ENCODE measurements around the gene CFL2.

DNA sequence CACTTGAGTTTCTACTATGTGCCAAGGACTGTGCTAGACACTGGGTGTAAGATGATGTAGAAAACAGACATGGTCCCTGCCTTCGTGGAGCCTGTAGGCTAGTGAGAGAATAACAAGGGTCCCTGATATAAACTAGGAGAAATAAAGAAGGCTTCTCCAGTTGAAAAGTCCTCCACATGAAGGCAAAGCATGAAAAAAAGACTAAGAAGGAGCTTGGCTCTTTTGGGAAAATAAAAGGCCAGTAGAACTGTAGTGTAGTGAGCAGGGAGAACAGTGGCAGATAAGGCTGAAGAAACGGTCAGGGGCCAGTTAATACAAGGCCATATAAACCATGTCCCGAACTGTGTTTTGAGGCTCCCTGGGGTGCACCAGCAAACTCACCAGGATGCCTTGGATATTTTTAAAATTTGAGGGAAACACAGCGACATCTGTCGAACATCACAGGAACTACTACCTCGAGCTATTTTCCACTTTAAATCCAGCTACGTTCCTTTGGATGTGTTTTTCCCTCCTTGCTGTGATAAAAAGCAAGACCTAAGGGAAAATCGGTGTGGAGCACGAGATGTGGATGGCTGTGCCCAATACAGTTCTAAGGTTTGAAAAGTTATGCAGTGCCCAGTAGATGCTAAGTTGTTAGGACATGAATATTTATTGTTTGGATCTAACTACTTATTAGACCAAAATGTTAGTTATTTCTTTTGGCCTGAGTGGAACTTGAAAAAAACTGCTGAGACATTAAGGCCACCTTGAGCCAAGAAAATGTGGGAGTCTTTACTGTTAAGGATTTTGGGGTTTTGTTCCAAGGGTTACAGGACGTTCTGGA, 8.5 kb upstream of the CFL2 start:
- TF ChIP-seq, protein P1, sequence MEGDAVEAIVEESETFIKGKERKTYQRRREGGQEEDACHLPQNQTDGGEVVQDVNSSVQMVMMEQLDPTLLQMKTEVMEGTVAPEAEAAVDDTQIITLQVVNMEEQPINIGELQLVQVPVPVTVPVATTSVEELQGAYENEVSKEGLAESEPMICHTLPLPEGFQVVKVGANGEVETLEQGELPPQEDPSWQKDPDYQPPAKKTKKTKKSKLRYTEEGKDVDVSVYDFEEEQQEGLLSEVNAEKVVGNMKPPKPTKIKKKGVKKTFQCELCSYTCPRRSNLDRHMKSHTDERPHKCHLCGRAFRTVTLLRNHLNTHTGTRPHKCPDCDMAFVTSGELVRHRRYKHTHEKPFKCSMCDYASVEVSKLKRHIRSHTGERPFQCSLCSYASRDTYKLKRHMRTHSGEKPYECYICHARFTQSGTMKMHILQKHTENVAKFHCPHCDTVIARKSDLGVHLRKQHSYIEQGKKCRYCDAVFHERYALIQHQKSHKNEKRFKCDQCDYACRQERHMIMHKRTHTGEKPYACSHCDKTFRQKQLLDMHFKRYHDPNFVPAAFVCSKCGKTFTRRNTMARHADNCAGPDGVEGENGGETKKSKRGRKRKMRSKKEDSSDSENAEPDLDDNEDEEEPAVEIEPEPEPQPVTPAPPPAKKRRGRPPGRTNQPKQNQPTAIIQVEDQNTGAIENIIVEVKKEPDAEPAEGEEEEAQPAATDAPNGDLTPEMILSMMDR (IDR thresholded peaks at IDR 0.05 in 8 of 11, conservative IDR thresholded peaks at IDR 0.05 in 3 of 11): peak; percentile 33 to 80 (median 74)
- TF ChIP-seq POLR2AphosphoS5 (IDR thresholded peaks at IDR 0.05): no peak
- no peak for TF ChIP-seq POLR2A (IDR thresholded peaks at IDR 0.05)

All from spleen (tissue), 7 donors.